Gastroesophageal sphincter (tissue), 3 donors: ENCODE measurements around the gene SLC52A3.

Experiments used
- EP300 ChIP-seq: sonication (generic); formaldehyde crosslinking; IDR thresholded peaks from one replicate; pipeline ENCODE4 v1.6.1; 2017; ENCODE audit warnings: antibody characterized with exemption, mild to moderate bottlenecking
- POLR2AphosphoS5 ChIP-seq: sonication (generic); formaldehyde crosslinking; IDR thresholded peaks from one replicate; pipeline ENCODE4 v1.6.1; 2017; ENCODE audit warnings: antibody characterized with exemption
- TF ChIP-seq, protein P1 (sequence below), 4 experiments: fragments of 200-600 bp in 2 of 4; fragments of 450-650 bp in 2 of 4; sonication (generic) in 1 of 4; IDR thresholded peaks; one replicate each; pipeline ENCODE4 v1.5.1; 2017 to 2019; ENCODE audit warnings: antibody characterized with exemption in 4 of 4, mild to moderate bottlenecking in 2 of 4, moderate library complexity in 2 of 4

DNA sequence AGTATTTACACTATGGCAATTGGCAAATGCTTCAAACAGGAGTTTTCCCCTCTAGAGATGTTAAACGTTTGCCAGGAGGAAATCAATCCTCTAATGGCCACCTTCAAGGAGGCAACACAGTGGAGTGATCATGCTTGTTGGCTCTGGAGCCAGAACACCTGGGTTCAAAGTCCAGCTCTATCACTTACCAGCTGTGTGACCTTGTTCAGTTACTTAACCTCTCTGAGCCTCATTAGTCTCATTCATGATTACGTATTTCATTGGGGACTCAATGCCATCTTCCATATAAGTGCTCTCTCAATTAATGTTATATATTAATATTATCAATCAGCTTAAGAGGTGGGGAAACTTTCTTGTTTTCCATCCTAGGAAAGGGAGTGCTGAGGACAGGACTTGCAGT, 26.1 kb downstream of the SLC52A3 start:
- TF ChIP-seq, protein P1, sequence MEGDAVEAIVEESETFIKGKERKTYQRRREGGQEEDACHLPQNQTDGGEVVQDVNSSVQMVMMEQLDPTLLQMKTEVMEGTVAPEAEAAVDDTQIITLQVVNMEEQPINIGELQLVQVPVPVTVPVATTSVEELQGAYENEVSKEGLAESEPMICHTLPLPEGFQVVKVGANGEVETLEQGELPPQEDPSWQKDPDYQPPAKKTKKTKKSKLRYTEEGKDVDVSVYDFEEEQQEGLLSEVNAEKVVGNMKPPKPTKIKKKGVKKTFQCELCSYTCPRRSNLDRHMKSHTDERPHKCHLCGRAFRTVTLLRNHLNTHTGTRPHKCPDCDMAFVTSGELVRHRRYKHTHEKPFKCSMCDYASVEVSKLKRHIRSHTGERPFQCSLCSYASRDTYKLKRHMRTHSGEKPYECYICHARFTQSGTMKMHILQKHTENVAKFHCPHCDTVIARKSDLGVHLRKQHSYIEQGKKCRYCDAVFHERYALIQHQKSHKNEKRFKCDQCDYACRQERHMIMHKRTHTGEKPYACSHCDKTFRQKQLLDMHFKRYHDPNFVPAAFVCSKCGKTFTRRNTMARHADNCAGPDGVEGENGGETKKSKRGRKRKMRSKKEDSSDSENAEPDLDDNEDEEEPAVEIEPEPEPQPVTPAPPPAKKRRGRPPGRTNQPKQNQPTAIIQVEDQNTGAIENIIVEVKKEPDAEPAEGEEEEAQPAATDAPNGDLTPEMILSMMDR (IDR thresholded peaks at IDR 0.05) = no peak
- TF ChIP-seq POLR2AphosphoS5 (no peak), EP300 (no peak)
